DND-41 (cell line): ENCODE results near the gene CDH20.

Source experiments
- ATAC-seq: fragments of 200-7000 bp; cut with Tn5 transposase; 3 replicates; pipeline ENCODE4 v1.9.1; 2021; ENCODE audit warnings: low read depth; ENCODE audit not compliant: insufficient read depth
- DNase-seq: peaks from one replicate; pipeline ENCODE4 v3.0.0-alpha.2; 2020
- H2AFZ ChIP-seq: 2 replicates; pipeline ENCODE4 v1.6.0; 2012; ENCODE audit warnings: low read depth, low read length
- H3K27ac ChIP-seq: 2 replicates; pipeline ENCODE4 v1.5.1; 2012; ENCODE audit warnings: low read length, inconsistent platforms
- H3K27me3 ChIP-seq: fragments of 200-600 bp; sonication (generic); 2 replicates; pipeline ENCODE4 v1.6.0; 2012; ENCODE audit warnings: low read length, mild to moderate bottlenecking, inconsistent platforms; ENCODE audit not compliant: insufficient read depth, poor library complexity
- H3K36me3 ChIP-seq: 2 replicates; pipeline ENCODE4 v1.5.1; 2012; ENCODE audit warnings: low read length, inconsistent platforms; ENCODE audit not compliant: insufficient read depth
- H3K4me1 ChIP-seq: 2 replicates; pipeline ENCODE4 v1.5.1; 2012; ENCODE audit warnings: mild to moderate bottlenecking, low read length; ENCODE audit not compliant: insufficient read depth
- H3K4me2 ChIP-seq: 2 replicates; pipeline ENCODE4 v1.6.0; 2012; ENCODE audit warnings: mild to moderate bottlenecking, moderate library complexity, low read length, inconsistent platforms; ENCODE audit not compliant: insufficient read depth
- H3K4me3 ChIP-seq, 2 experiments: fragments of 200-600 bp in 1 of 2; shearing (Covaris generic) in 1 of 2; 2 replicates each; pipeline ENCODE4 v1.5.1; 2012 to 2016; ENCODE audit warnings: inconsistent platforms in 2 of 2, low read length in 2 of 2, mild to moderate bottlenecking in 2 of 2, low read depth in 1 of 2, moderate library complexity in 1 of 2
- H3K79me2 ChIP-seq: 2 replicates; pipeline ENCODE4 v1.6.0; 2012; ENCODE audit warnings: low read length, inconsistent platforms; ENCODE audit not compliant: insufficient read depth
- H3K9ac ChIP-seq: 2 replicates; pipeline ENCODE4 v1.6.0; 2012; ENCODE audit warnings: low read depth, mild to moderate bottlenecking, inconsistent platforms, low read length, moderate library complexity
- H3K9me3 ChIP-seq: 2 replicates; pipeline ENCODE4 v1.5.1; 2012; ENCODE audit warnings: low read length, moderate library complexity, mild to moderate bottlenecking, inconsistent platforms; ENCODE audit not compliant: insufficient read depth, severe bottlenecking
- H4K20me1 ChIP-seq: 2 replicates; pipeline ENCODE4 v1.6.0; 2012; ENCODE audit warnings: low read length; ENCODE audit not compliant: insufficient read depth
- EZH2 ChIP-seq: IDR thresholded peaks from 3 replicates; pipeline ENCODE4 v1.6.1; 2012; ENCODE audit warnings: borderline replicate concordance, low read depth, mild to moderate bottlenecking, moderate library complexity, low read length, inconsistent platforms; ENCODE audit not compliant: severe bottlenecking
- TF ChIP-seq, protein P1 (sequence below): IDR thresholded peaks from 2 replicates; pipeline ENCODE4 v1.5.1; 2012; ENCODE audit warnings: borderline replicate concordance, low read length, moderate library complexity, mild to moderate bottlenecking; ENCODE audit not compliant: poor library complexity, severe bottlenecking; ENCODE audit errors: extremely low read depth

The CDH20 gene

DNA sequence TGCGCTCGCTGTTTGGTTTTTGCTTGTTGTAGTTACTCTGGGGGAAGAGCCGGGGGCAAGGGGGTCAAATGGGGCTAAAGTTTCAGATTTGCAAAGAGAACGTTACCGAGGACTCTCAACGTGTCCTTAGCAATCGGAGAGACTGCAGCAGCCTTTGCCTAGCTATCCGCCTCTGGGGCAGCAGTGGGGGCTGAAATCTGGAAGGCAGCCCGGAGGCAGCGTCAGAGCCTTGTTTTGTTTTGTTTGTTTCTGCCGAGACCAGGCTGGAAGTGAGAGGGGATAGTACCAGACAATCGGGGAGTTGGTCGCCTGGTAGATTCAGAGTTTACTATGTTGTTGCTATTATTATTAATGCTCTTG is 1.2 kb downstream of the CDH20 start:
- Histone ChIP-seq H3K79me2 (no peaks in the 10 kb centered on the region), H3K4me2 (no peak overlapping the region), H4K20me1 (no peaks in the 10 kb centered on the region), H3K27ac (no peak overlapping the region), H3K27me3 (no peaks in the 10 kb centered on the region), H3K9ac (no peak overlapping the region), H3K4me1 (no peaks in the 10 kb centered on the region), H3K9me3 (no peaks in the 10 kb centered on the region), H3K4me3 (no peak overlapping the region), H2AFZ (no peak overlapping the region), H3K36me3 (no peaks in the 10 kb centered on the region)
- ATAC-seq (no peak), DNase-seq (no peak)
- TF ChIP-seq EZH2: no peak
- TF ChIP-seq, protein P1, sequence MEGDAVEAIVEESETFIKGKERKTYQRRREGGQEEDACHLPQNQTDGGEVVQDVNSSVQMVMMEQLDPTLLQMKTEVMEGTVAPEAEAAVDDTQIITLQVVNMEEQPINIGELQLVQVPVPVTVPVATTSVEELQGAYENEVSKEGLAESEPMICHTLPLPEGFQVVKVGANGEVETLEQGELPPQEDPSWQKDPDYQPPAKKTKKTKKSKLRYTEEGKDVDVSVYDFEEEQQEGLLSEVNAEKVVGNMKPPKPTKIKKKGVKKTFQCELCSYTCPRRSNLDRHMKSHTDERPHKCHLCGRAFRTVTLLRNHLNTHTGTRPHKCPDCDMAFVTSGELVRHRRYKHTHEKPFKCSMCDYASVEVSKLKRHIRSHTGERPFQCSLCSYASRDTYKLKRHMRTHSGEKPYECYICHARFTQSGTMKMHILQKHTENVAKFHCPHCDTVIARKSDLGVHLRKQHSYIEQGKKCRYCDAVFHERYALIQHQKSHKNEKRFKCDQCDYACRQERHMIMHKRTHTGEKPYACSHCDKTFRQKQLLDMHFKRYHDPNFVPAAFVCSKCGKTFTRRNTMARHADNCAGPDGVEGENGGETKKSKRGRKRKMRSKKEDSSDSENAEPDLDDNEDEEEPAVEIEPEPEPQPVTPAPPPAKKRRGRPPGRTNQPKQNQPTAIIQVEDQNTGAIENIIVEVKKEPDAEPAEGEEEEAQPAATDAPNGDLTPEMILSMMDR: no peak

- Histone ChIP-seq H3K36me3 (no peaks in the 10 kb centered on the region), H3K4me1 (no peaks in the 10 kb centered on the region), H3K9me3 (no peaks in the 10 kb centered on the region), H3K79me2 (no peaks in the 10 kb centered on the region), H4K20me1 (no peaks in the 10 kb centered on the region), H3K27ac (no peak overlapping the region), H3K4me2 (no peak overlapping the region), H3K9ac (no peak overlapping the region), H3K27me3 (no peaks in the 10 kb centered on the region), H2AFZ (no peak overlapping the region), H3K4me3 (no peak overlapping the region)
- ATAC-seq (no peak), DNase-seq (no peak)
- TF ChIP-seq EZH2: no peak
- TF ChIP-seq, protein P1: no peak
Measured at GRCh38 chr18:61334951-61335683, 1.9 kb downstream of the CDH20 start.

- Histone ChIP-seq H3K79me2 (no peaks in the 10 kb centered on the region), H3K4me1 (no peaks in the 10 kb centered on the region), H2AFZ (no peak overlapping the region), H3K4me3 (no peak overlapping the region), H4K20me1 (no peaks in the 10 kb centered on the region), H3K4me2 (no peak overlapping the region), H3K36me3 (no peaks in the 10 kb centered on the region), H3K27ac (no peak overlapping the region), H3K9me3 (no peaks in the 10 kb centered on the region), H3K9ac (no peak overlapping the region), H3K27me3 (no peaks in the 10 kb centered on the region)
- TF ChIP-seq, protein P1: no peak
- TF ChIP-seq EZH2: no peak
- DNase-seq (no peak), ATAC-seq (no peak)
Measured at GRCh38 chr18:61335684-61336555, 2.7 kb downstream of the CDH20 start.
